Upper lobe of right lung (tissue), 1 donor: ENCODE data around the gene ITIH5. TPM values are rescaled to one million over a fixed set of nuclear protein-coding genes. Genes with fewer than 3 reads are reported as not detected.

Source experiments
- ATAC-seq: fragments of 200-7000 bp; cut with Tn5 transposase; one replicate; pipeline ENCODE4 v1.9.1; 2020; ENCODE audit warnings: mild to moderate bottlenecking, moderate library complexity
- DNase-seq: peaks from one replicate; pipeline ENCODE4 v3.0.0-alpha.2; 2020
- H3K27ac ChIP-seq: fragments of 200-600 bp; one replicate; pipeline ENCODE4 v1.8.0; 2022
- H3K27me3 ChIP-seq: fragments of 200-600 bp; one replicate; pipeline ENCODE4 v1.8.0; 2022; ENCODE audit warnings: mild to moderate bottlenecking
- H3K36me3 ChIP-seq: fragments of 200-600 bp; one replicate; pipeline ENCODE4 v1.8.0; 2022
- H3K4me1 ChIP-seq: fragments of 200-600 bp; one replicate; pipeline ENCODE4 v1.8.0; 2022
- H3K4me3 ChIP-seq: fragments of 200-600 bp; one replicate; pipeline ENCODE4 v1.8.0; 2022; ENCODE audit warnings: mild to moderate bottlenecking
- H3K9me3 ChIP-seq: fragments of 200-600 bp; one replicate; pipeline ENCODE4 v1.8.0; 2022
- intact Hi-C: fragments of 100-400 bp; cut with DNase I; formaldehyde crosslinking; loops from one replicate; pipeline ENCODE4 v1.11.0; 2022
- total RNA-seq: library from RNA; stranded (reverse); fragmentation: NEBNext Ultra II Directional; extraction: Animal tissue kit (Norgen Biotek cat#: 25700); gene quantifications from one replicate; pipeline ENCODE4 v1.2.1, GENCODE V29; 2021
- TF ChIP-seq, protein P1 (sequence below): fragments of 200-600 bp; IDR thresholded peaks from one replicate; pipeline ENCODE4 v1.8.0; 2022; ENCODE audit warnings: antibody characterized with exemption
- donor health status: DM: no; HTN: yes; CAD: no; lungs with severe emphysema.

The ITIH5 gene
- total RNA-seq, 1 donor from 2014 or later: 10.5 TPM

DNA sequence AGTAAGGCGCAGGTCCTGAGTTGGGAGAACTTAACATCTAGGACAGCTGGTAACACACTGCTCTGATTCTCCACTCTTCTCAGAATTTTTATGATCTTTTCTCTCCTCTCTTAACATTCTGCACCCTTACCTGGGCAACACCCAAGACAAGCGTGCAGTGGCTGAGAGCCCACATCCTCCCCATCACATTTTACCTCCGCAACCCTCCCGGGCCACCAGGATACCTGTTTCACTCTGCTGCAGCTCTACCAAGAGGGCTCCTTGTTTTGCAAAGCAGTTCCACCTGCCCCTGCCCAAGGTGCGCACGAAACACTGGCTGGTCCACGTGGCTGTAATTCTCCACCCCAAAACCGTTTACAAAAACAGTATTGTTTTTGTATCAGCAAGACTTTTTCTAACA lies 81.5 kb downstream of the ITIH5 start:
- H3K4me1 ChIP-seq: no peaks in the 10 kb centered on the region
- H3K36me3 ChIP-seq: no peaks in the 10 kb centered on the region
- H3K27ac ChIP-seq: no peak overlapping the region
- H3K4me3 ChIP-seq: no peak overlapping the region
- ATAC-seq (no peak), DNase-seq (no peak)
- TF ChIP-seq, protein P1, sequence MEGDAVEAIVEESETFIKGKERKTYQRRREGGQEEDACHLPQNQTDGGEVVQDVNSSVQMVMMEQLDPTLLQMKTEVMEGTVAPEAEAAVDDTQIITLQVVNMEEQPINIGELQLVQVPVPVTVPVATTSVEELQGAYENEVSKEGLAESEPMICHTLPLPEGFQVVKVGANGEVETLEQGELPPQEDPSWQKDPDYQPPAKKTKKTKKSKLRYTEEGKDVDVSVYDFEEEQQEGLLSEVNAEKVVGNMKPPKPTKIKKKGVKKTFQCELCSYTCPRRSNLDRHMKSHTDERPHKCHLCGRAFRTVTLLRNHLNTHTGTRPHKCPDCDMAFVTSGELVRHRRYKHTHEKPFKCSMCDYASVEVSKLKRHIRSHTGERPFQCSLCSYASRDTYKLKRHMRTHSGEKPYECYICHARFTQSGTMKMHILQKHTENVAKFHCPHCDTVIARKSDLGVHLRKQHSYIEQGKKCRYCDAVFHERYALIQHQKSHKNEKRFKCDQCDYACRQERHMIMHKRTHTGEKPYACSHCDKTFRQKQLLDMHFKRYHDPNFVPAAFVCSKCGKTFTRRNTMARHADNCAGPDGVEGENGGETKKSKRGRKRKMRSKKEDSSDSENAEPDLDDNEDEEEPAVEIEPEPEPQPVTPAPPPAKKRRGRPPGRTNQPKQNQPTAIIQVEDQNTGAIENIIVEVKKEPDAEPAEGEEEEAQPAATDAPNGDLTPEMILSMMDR: no peak
- no peaks in the 10 kb centered on the region for H3K9me3 ChIP-seq
- H3K27me3 ChIP-seq: no peaks in the 10 kb centered on the region
- intact Hi-C loops: no loop called here

DNA sequence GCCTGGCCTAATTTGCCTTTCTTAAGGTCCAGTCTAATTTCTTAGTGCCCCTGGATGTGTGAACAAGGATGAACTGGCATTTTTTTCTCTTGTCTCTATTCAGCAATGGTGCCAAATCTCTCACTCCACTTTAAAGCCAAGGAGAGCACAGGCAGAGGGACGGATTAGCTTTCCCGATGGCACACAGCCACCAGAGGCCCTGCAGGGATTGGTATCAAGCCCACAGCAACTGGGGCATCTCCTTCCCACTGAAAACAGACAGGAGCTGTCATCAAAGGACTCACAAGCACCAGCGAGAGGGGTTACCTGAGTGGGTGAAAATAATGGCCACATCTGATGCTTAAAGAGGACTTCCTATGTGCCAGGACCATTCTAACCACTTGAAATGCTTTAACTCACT lies 83.1 kb downstream of the ITIH5 start:
- Histone ChIP-seq H3K9me3 (no peaks in the 10 kb centered on the region), H3K36me3 (no peaks in the 10 kb centered on the region), H3K27ac (no peak overlapping the region), H3K4me1 (no peaks in the 10 kb centered on the region), H3K4me3 (no peak overlapping the region), H3K27me3 (no peaks in the 10 kb centered on the region)
- intact Hi-C loops: no loop called here
- TF ChIP-seq, protein P1: no peak
- ATAC-seq (no peak), DNase-seq (no peak)

DNA sequence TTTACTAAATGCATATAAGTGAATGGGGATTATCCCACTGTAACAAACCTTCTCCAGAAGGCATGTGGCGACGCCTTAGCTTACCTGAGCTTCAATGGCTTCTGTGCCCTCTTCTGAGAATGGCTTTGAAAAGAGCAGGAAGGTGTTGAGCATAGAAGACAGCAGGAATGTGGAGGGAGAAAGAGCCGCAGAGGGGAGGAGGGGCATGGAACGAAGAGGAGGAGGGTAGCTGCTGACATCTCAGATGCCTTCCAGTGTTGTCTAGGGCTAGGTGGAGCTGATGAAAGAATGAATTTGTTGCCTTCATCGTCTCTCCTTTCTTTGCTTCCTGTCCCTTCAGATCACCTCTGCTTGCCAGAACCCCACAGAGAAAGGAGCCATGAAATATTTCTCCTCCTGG lies 86.2 kb downstream of the ITIH5 start:
- Histone ChIP-seq H3K4me3 (no peak overlapping the region), H3K36me3 (no peaks in the 10 kb centered on the region), H3K9me3 (no peaks in the 10 kb centered on the region), H3K4me1 (no peaks in the 10 kb centered on the region), H3K27me3 (no peaks in the 10 kb centered on the region), H3K27ac (no peak overlapping the region)
- DNase-seq (no peak), ATAC-seq (no peak)
- intact Hi-C loops: no loop called here
- TF ChIP-seq, protein P1: no peak

DNA sequence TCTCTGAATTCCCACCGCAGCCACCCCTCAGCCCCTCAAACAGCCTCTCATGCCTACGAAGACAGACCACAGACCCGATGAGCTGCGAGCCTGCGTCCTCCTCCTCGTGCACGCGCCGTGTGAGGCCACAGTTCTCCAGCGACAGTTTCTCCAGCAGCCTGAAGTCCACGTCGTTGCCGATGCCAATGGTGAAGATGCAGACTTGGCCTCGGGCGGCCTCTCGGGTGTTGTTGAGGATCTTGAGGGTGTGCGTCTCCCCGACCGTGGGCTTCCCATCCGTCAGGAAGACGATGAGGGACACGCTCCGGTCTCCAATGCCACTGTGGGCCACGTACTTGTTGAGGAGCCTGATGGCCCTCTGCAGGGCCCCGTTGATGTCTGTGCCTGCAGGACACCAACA lies 87.1 kb downstream of the ITIH5 start:
- Histone ChIP-seq H3K36me3 (no peaks in the 10 kb centered on the region), H3K4me3 (no peak overlapping the region), H3K9me3 (no peaks in the 10 kb centered on the region), H3K27ac (no peak overlapping the region), H3K27me3 (no peaks in the 10 kb centered on the region), H3K4me1 (no peaks in the 10 kb centered on the region)
- intact Hi-C loops: no loop called here
- DNase-seq (no peak), ATAC-seq (no peak)
- TF ChIP-seq, protein P1: no peak

DNA sequence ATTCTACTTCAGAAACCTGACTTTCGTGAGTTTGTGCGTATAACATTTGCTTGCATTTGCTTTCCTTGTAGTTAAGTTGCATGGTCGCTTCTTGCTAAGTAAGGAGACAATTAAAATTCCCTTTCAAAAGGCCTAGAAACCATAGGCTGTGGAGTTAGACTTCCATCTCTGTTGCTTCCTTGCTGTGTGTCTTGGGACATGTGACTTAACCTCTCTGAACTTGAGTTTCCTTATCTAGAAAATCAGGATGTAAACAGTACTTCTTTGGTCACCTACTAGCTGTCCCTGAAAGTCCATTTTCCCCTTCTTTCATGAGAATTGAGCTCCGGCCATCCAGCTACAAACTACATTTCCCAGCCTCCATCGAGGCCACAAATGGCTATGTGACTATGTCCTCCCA lies 89.2 kb downstream of the ITIH5 start:
- no peaks in the 10 kb centered on the region for H3K4me1 ChIP-seq
- ATAC-seq: no peak
- no peaks in the 10 kb centered on the region for H3K9me3 ChIP-seq
- H3K27ac ChIP-seq: no peak overlapping the region
- H3K27me3 ChIP-seq: no peaks in the 10 kb centered on the region
- DNase-seq: no peak
- no peak overlapping the region for H3K4me3 ChIP-seq
- intact Hi-C loops: no loop called here
- H3K36me3 ChIP-seq: no peaks in the 10 kb centered on the region
- TF ChIP-seq, protein P1: no peak

DNA sequence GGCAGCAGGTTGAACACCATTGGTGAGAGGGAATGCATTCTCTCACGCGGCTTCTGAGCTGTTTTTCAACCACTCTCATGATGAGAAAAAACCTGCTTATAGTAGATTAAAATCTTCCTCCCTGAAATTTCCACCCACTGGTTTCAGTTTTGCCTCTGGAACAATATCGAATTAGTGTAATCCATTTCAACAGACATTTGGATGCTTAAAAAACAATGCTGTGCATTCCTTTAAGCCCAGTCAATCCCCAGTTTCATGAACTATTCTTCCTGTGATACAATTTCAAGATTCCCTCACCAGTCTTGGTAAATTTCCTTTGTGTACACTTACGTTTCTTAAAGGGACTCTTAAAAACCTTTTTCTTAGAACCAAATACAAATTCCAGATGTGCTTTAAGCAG lies 89.6 kb downstream of the ITIH5 start:
- intact Hi-C loops: no loop called here
- DNase-seq (no peak), ATAC-seq (no peak)
- H3K4me3 ChIP-seq: no peak overlapping the region
- no peak overlapping the region for H3K27ac ChIP-seq
- TF ChIP-seq, protein P1: no peak
- H3K36me3 ChIP-seq: no peaks in the 10 kb centered on the region
- no peaks in the 10 kb centered on the region for H3K4me1 ChIP-seq
- no peaks in the 10 kb centered on the region for H3K9me3 ChIP-seq
- H3K27me3 ChIP-seq: no peaks in the 10 kb centered on the region
